Activated CD4-positive, alpha-beta T cell treated with anti-CD3 and anti-CD28 coated beads for 4 hours (primary cell): Measurements from ENCODE around the gene EDAR.

Source experiments
- DNase-seq, 2 donors: peaks; one replicate each; pipeline ENCODE4 v3.0.0-alpha.2; 2020

EDAR gene

GRCh38 chr2:108906403-108907077 lies 82.5 kb downstream of the EDAR start:
- no peak for DNase-seq

- DNase-seq = no peak
Measured at GRCh38 chr2:108905906-108906305, 83.1 kb downstream of the EDAR start.

GRCh38 chr2:108905176-108905575 lies 83.8 kb downstream of the EDAR start:
- DNase-seq = no peak

- no peak for DNase-seq
Measured at GRCh38 chr2:108904680-108905079, 84.3 kb downstream of the EDAR start.

- no peak for DNase-seq
Measured at GRCh38 chr2:108898315-108899082, 90.5 kb downstream of the EDAR start.

- no peak for DNase-seq
Measured at GRCh38 chr2:108896741-108897140, 92.3 kb downstream of the EDAR start.

GRCh38 chr2:108895188-108895587 lies 93.8 kb downstream of the EDAR start:
- DNase-seq = no peak

- no peak for DNase-seq
Measured at GRCh38 chr2:108894766-108895165, 94.3 kb downstream of the EDAR start.

- DNase-seq = no peak
Measured at GRCh38 chr2:108893277-108893676, 95.7 kb downstream of the EDAR start.

GRCh38 chr2:108889907-108890306 lies 99.1 kb downstream of the EDAR start:
- DNase-seq = no peak

- DNase-seq = no peak
Measured at GRCh38 chr2:108884619-108885018, 104.4 kb downstream of the EDAR start.

GRCh38 chr2:108878276-108878675 lies 110.7 kb downstream of the EDAR start:
- no peak for DNase-seq

GRCh38 chr2:108877506-108877905 lies 111.5 kb downstream of the EDAR start:
- DNase-seq = no peak

GRCh38 chr2:108870069-108870644 lies 118.9 kb downstream of the EDAR start:
- DNase-seq = no peak

- DNase-seq = no peak
Measured at GRCh38 chr2:108869542-108869941, 119.5 kb downstream of the EDAR start.

- no peak for DNase-seq
Measured at GRCh38 chr2:108868911-108869310, 120.1 kb downstream of the EDAR start.

- DNase-seq = no peak
Measured at GRCh38 chr2:108866041-108866440, 123.0 kb downstream of the EDAR start.

GRCh38 chr2:108858894-108859293 lies 130.1 kb downstream of the EDAR start:
- no peak for DNase-seq

- no peak for DNase-seq
Measured at GRCh38 chr2:108855194-108855593, 133.8 kb downstream of the EDAR start.

GRCh38 chr2:108854484-108854883 lies 134.5 kb downstream of the EDAR start:
- no peak for DNase-seq

GRCh38 chr2:108853421-108853820 lies 135.6 kb downstream of the EDAR start:
- DNase-seq = no peak

- no peak for DNase-seq
Measured at GRCh38 chr2:108852375-108852774, 136.6 kb downstream of the EDAR start.

GRCh38 chr2:108847000-108847399 lies 142.0 kb downstream of the EDAR start:
- DNase-seq = no peak

- DNase-seq = no peak
Measured at GRCh38 chr2:108845923-108846322, 143.1 kb downstream of the EDAR start.
